GM15510 (cell line): ENCODE results near the gene PKHD1.

Experiments used
- POLR2A ChIP-seq: IDR thresholded peaks from 3 replicates; pipeline ENCODE4 v1.6.1; 2011; ENCODE audit warnings: borderline replicate concordance; ENCODE audit not compliant: insufficient read length; ENCODE audit errors: extremely low read depth

PKHD1 gene

GRCh38 chr6:51932956-51933355 is 154.5 kb downstream of the PKHD1 start:
- no peak for TF ChIP-seq POLR2A

GRCh38 chr6:51930602-51931001 is 156.8 kb downstream of the PKHD1 start:
- no peak for TF ChIP-seq POLR2A

- no peak for TF ChIP-seq POLR2A
Observed at GRCh38 chr6:51929934-51930574, 157.4 kb downstream of the PKHD1 start.

- no peak for TF ChIP-seq POLR2A
Observed at GRCh38 chr6:51928320-51928719, 159.1 kb downstream of the PKHD1 start.

- TF ChIP-seq POLR2A, result no peak
Observed at GRCh38 chr6:51927450-51927849, 160.0 kb downstream of the PKHD1 start.

GRCh38 chr6:51926125-51926524 is 161.3 kb downstream of the PKHD1 start:
- no peak for TF ChIP-seq POLR2A

- TF ChIP-seq POLR2A, result no peak
Observed at GRCh38 chr6:51915098-51915497, 172.3 kb downstream of the PKHD1 start.

- TF ChIP-seq POLR2A, result no peak
Observed at GRCh38 chr6:51913265-51913664, 174.1 kb downstream of the PKHD1 start.

GRCh38 chr6:51910851-51911250 is 176.6 kb downstream of the PKHD1 start:
- TF ChIP-seq POLR2A, result no peak

- no peak for TF ChIP-seq POLR2A
Observed at GRCh38 chr6:51908243-51908642, 179.2 kb downstream of the PKHD1 start.

- no peak for TF ChIP-seq POLR2A
Observed at GRCh38 chr6:51901766-51902764, 185.3 kb downstream of the PKHD1 start.

GRCh38 chr6:51893366-51893765 is 194.0 kb downstream of the PKHD1 start:
- no peak for TF ChIP-seq POLR2A

GRCh38 chr6:51892750-51893149 is 194.7 kb downstream of the PKHD1 start:
- TF ChIP-seq POLR2A, result no peak

GRCh38 chr6:51892339-51892738 is 195.1 kb downstream of the PKHD1 start:
- no peak for TF ChIP-seq POLR2A

GRCh38 chr6:51891784-51892183 is 195.6 kb downstream of the PKHD1 start:
- TF ChIP-seq POLR2A, result no peak

- no peak for TF ChIP-seq POLR2A
Observed at GRCh38 chr6:51887859-51888258, 199.6 kb downstream of the PKHD1 start.
